Measurements from ENCODE around the gene DTNB.

DTNB gene

GRCh38 chr2:25402477-25402876 lies 270.9 kb downstream of the DTNB start:
- CTCF ChIA-PET: no interaction called here
- H3K4me3 ChIP-seq (ENCODE audit: low read depth, low read length): no peak overlapping the region
- DNase-seq (ENCODE audit: low read depth, low spot score): no peak
- POLR2A ChIA-PET: no interaction called here
- TF ChIP-seq, protein P1, sequence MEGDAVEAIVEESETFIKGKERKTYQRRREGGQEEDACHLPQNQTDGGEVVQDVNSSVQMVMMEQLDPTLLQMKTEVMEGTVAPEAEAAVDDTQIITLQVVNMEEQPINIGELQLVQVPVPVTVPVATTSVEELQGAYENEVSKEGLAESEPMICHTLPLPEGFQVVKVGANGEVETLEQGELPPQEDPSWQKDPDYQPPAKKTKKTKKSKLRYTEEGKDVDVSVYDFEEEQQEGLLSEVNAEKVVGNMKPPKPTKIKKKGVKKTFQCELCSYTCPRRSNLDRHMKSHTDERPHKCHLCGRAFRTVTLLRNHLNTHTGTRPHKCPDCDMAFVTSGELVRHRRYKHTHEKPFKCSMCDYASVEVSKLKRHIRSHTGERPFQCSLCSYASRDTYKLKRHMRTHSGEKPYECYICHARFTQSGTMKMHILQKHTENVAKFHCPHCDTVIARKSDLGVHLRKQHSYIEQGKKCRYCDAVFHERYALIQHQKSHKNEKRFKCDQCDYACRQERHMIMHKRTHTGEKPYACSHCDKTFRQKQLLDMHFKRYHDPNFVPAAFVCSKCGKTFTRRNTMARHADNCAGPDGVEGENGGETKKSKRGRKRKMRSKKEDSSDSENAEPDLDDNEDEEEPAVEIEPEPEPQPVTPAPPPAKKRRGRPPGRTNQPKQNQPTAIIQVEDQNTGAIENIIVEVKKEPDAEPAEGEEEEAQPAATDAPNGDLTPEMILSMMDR (IDR thresholded peaks at IDR 0.05; ENCODE audit: insufficient read depth, low read length, missing control alignments): no peak

GRCh38 chr2:25401307-25402026 lies 271.9 kb downstream of the DTNB start:
- TF ChIP-seq, protein P1 (IDR thresholded peaks at IDR 0.05; ENCODE audit: insufficient read depth, low read length, missing control alignments): no peak
- ChIA-PET POLR2A (no interaction called here), CTCF (interaction anchor here (1.2 to 1.7 kb wide), 2 partner anchors 24 to 26 kb away, joined by 3 to 5 read pairs; no protein-coding TSS in a partner anchor)
- DNase-seq (ENCODE audit: low read depth, low spot score): no peak
- no peak overlapping the region for H3K4me3 ChIP-seq (ENCODE audit: low read depth, low read length)

DNA sequence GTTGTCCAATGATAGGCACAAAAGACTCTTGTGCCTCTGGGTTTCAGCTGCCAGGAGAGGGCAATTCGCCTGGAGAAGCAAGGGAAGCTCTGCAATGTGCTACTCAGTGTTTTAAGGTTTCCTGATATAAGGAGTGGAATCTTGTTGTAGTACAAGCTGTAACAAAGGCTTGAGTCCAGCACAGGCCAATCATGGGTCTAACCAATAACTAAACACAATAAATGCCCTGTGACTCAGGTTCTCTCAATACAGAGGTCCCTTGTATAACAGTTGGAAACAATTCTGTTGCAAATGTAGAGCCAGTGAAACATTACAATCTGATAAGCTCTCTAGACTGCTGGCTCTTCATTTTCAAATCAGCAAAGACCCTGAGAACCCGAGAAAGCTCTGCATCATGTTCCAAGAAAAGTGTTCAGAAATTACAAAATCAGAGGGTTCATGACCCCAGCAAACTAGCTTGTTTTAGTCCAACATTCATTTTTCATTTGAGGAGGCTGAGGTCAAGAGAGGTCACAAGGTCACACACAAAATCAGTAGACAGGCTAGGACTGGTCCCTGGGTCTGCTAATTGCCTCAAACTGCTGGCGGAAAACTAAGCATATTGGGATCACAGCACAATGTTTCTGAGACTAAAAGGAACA lies 272.7 kb downstream of the DTNB start:
- POLR2A ChIA-PET: no interaction called here
- TF ChIP-seq, protein P1 (IDR thresholded peaks at IDR 0.05; ENCODE audit: insufficient read depth, low read length, missing control alignments): no peak
- CTCF ChIA-PET: interaction anchor here (1.2 to 1.7 kb wide), 2 partner anchors 23 to 25 kb away, joined by 3 to 5 read pairs; no protein-coding TSS in a partner anchor
- no peak overlapping the region for H3K4me3 ChIP-seq (ENCODE audit: low read depth, low read length)
- DNase-seq (ENCODE audit: low read depth, low spot score): no peak

DNA sequence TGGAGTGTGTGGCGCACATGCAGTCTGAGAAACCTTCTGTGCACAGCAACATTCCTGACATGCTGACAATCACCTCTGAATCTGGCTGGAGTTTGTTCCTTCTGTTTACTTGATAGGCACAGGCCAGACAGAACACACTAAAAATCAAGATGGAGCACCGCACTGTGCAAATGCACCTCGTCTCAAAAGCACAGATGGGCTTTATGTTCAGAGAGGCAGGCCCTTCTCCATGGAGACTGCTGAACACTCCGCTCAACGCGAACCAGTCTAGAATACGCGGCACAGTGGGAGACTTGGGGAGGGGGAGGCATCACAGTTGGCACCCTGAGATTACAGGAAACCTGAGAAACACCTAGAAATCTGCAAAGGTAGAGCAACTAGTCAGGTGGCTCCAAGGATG lies 273.2 kb downstream of the DTNB start:
- TF ChIP-seq, protein P1 (IDR thresholded peaks at IDR 0.05; ENCODE audit: insufficient read depth, low read length, missing control alignments): no peak
- H3K4me3 ChIP-seq (ENCODE audit: low read depth, low read length): no peak overlapping the region
- CTCF ChIA-PET: interaction anchor here (1.7 kb wide), 1 partner anchor 24 kb away, joined by 5 read pairs; no protein-coding TSS in a partner anchor
- POLR2A ChIA-PET: no interaction called here
- no peak for DNase-seq (ENCODE audit: low read depth, low spot score)

- ChIA-PET POLR2A (no interaction called here), CTCF (interaction anchor here (1.0 kb wide), 1 partner anchor 36 kb away, joined by 3 read pairs; no protein-coding TSS in a partner anchor)
- DNase-seq (ENCODE audit: low read depth, low spot score): no peak
- TF ChIP-seq, protein P1 (IDR thresholded peaks at IDR 0.05; ENCODE audit: insufficient read depth, low read length, missing control alignments): no peak
- no peak overlapping the region for H3K4me3 ChIP-seq (ENCODE audit: low read depth, low read length)
Measured at GRCh38 chr2:25398534-25398933, 274.8 kb downstream of the DTNB start.

DNA sequence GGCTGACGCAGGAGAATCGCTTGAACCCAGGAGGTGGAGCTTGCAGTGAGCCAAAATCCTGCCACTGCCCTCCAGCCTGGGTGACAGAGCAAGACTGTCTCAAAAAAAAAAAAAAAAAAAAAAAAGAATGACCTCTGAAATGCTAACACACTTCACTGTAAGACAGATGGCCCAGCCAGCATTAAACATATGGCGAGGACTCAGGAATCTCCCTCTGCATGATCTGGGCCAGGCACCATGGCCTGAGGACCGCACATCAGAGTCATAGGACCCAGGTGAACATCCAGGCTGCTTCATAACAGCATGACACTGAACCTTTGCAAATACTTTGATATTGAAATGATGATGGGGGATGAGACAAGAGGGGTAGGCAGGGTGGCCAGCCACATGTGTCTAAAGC lies 275.6 kb downstream of the DTNB start:
- no peak overlapping the region for H3K4me3 ChIP-seq (ENCODE audit: low read depth, low read length)
- TF ChIP-seq, protein P1 (IDR thresholded peaks at IDR 0.05; ENCODE audit: insufficient read depth, low read length, missing control alignments): no peak
- DNase-seq (ENCODE audit: low read depth, low spot score): no peak
- CTCF ChIA-PET: interaction anchor here (1.0 kb wide), 1 partner anchor 35 kb away, joined by 3 read pairs; no protein-coding TSS in a partner anchor
- POLR2A ChIA-PET: no interaction called here

Measured in AG04449 (cell line).